ENCODE results near the gene WIPI1. TPM values are rescaled to one million over a fixed set of nuclear protein-coding genes. Genes with fewer than 3 reads are reported as not detected.

Gene WIPI1
- polyA plus RNA-seq, 2 of the 4 experiments (the other 2 are of a cell fraction), result 9.5 to 19.7 TPM

DNA sequence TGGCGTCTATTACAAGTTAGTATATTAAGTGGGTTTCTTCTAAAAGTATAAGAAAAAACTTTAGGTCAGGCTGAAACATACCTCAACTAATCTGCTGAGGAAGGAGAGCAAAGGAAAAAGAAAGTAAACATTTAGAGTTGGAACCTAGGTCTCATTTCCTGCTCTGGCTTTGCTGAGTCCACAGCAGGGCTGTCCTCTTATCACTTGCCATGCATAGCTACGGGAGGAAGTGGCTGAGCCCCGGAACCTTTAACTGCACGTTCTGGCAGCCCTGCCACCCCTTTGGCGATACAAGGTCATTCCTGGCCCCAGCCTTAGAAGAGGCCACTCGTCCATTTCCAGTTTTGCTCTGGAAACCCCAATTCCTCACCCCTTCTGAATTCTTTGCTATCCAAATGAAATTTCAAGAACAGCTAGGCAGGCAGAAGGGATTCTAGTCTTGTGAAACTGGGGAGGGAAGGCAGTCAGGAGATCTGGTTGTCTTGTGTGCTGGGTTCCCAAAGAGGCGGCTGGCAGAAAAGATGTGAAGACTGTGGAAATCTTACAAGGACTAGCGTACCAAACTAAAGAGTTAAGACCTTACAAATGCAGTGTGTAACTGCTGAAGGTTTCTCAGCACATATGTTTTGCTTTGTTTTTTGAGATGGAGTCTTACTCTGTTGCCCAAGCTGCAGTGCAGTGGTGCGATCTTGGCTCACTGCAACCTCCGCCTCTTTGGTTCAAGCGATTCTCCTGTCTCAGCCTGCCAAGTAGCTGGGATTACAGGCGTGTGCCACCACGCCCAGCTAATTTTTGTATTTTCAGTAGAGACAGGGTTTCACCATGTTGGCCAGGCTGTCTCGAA is 19.1 kb downstream of the WIPI1 start:
- CTCF ChIA-PET, result interaction anchor here (0.6 to 9.7 kb wide), 14 partner anchors 8 to 439 kb away, joined by 3 to 115 read pairs (median 11); partner anchors contain the start of genes AMZ2 and WIPI1
- no peak overlapping the region for H3K27ac ChIP-seq
- FAIRE-seq (no peak), DNase-seq (ENCODE audit: low read depth in 1 of 2, low spot score in 1 of 2) (no peak), ATAC-seq (no peak)
- H3K4me3 ChIP-seq, result no peak overlapping the region
- H3K4me1 ChIP-seq, result 0 out of 3 replicates have a peak, but pooled peaks cover 3% of the 10 kb centered on the region
- no peaks in the 10 kb centered on the region for H3K9me3 ChIP-seq
- TF ChIP-seq SMC3 (IDR thresholded peaks at IDR 0.05), result no peak
- TF ChIP-seq HOXA7 (CRISPR knock-in tag; IDR thresholded peaks at IDR 0.05), result no peak
- no peak for TF ChIP-seq JUN (IDR thresholded peaks at IDR 0.05)
- no peak for TF ChIP-seq EHMT2 (IDR thresholded peaks at IDR 0.05; ENCODE audit: low read depth)
- TF ChIP-seq, protein P1, sequence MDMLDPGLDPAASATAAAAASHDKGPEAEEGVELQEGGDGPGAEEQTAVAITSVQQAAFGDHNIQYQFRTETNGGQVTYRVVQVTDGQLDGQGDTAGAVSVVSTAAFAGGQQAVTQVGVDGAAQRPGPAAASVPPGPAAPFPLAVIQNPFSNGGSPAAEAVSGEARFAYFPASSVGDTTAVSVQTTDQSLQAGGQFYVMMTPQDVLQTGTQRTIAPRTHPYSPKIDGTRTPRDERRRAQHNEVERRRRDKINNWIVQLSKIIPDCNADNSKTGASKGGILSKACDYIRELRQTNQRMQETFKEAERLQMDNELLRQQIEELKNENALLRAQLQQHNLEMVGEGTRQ (IDR thresholded peaks at IDR 0.05), result no peak
- no peak for TF ChIP-seq HOXB5 (CRISPR knock-in tag; IDR thresholded peaks at IDR 0.05)
- TF ChIP-seq RFX5 (IDR thresholded peaks at IDR 0.05), result no peak
- TF ChIP-seq CBX2 (IDR thresholded peaks at IDR 0.05; ENCODE audit: borderline replicate concordance, low read depth), result no peak
- no peak for TF ChIP-seq FOSL2 (IDR thresholded peaks at IDR 0.05)
- TF ChIP-seq FOSL2 (CRISPR knock-in tag; IDR thresholded peaks at IDR 0.05), result no peak
- TF ChIP-seq PHF8 (IDR thresholded peaks at IDR 0.05; ENCODE audit: borderline replicate concordance, low read depth), result no peak
- no peak for TF ChIP-seq TFCP2L1 (CRISPR knock-in tag; IDR thresholded peaks at IDR 0.05)
- TF ChIP-seq RARB (CRISPR knock-in tag; IDR thresholded peaks at IDR 0.05), result no peak
- TF ChIP-seq, protein P2, sequence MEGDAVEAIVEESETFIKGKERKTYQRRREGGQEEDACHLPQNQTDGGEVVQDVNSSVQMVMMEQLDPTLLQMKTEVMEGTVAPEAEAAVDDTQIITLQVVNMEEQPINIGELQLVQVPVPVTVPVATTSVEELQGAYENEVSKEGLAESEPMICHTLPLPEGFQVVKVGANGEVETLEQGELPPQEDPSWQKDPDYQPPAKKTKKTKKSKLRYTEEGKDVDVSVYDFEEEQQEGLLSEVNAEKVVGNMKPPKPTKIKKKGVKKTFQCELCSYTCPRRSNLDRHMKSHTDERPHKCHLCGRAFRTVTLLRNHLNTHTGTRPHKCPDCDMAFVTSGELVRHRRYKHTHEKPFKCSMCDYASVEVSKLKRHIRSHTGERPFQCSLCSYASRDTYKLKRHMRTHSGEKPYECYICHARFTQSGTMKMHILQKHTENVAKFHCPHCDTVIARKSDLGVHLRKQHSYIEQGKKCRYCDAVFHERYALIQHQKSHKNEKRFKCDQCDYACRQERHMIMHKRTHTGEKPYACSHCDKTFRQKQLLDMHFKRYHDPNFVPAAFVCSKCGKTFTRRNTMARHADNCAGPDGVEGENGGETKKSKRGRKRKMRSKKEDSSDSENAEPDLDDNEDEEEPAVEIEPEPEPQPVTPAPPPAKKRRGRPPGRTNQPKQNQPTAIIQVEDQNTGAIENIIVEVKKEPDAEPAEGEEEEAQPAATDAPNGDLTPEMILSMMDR (IDR thresholded peaks at IDR 0.05), result no peak
- TF ChIP-seq TP53 (CRISPR knock-in tag; IDR thresholded peaks at IDR 0.05), result no peak
- no peak for TF ChIP-seq CHD4 (IDR thresholded peaks at IDR 0.05; ENCODE audit: borderline replicate concordance)
- no peak for TF ChIP-seq MYC (IDR thresholded peaks at IDR 0.05; ENCODE audit: borderline replicate concordance, low read length)
- TF ChIP-seq MAZ (IDR thresholded peaks at IDR 0.05; ENCODE audit: borderline replicate concordance, low read depth, low read length), result no peak
- no peak for TF ChIP-seq NPAS2 (CRISPR knock-in tag; IDR thresholded peaks at IDR 0.05; ENCODE audit: borderline replicate concordance)
- no peak for TF ChIP-seq BHLHE40 (IDR thresholded peaks at IDR 0.05; ENCODE audit: low read depth, low read length)
- POLR2A ChIA-PET, result no interaction called here
- H3K4me2 ChIP-seq, result no peak overlapping the region
- 76% methylated on average over 14 of the region's 14 CpGs for WGBS (ENCODE audit: missing lambda C conversion rate)

DNA sequence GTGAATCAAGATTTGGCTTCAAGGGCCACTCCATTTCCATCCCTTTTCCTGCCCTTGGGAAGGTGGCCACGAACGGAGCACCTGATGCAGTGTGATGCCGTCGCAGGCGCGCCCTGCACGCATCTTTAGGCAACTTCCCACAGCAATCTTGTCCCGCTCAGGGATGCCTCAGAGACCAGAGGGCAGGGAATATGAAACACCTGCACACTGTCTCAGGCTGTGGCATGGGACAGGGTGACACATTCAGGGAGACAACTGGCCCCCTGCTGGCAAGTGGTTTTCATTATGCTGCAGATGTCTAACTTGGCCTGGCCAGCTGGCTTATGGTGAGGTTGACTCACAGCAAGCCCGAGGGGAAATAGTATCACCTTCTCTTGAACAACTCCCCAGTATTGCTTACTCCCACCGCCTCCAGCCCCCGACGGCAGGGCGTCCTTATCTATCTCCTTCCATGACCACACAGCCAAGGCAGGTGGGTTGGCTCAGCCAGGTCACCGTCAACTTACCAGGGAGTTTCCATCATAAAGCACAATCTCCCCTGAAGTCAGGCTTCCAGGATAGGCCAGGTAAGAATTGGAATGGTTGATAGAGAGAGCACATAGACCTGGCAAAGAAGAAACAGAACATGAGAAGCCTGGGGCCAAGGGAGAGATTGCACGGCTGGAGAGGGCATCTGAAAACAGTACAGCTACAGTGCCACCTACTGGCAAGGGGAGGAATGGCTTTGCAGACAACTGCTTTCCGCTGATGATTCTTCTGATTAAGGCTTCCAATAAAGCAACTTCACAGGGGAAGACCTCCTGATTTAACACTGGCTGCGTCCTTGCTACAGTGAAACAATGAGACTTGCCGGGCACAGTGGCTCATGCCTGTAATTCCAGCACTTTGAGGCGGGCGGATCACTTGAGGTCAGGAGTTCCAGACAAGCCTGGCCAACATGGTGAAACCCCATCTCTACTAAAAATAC is 21.1 kb downstream of the WIPI1 start:
- WGBS (ENCODE audit: missing lambda C conversion rate), result 52% methylated on average over 20 of the region's 20 CpGs
- CTCF ChIA-PET, result interaction anchor here (0.6 to 9.7 kb wide), 59 partner anchors 8 to 417 kb away, joined by 3 to 115 read pairs (median 5); partner anchors contain the start of genes AMZ2 and WIPI1
- ATAC-seq (peak; percentile 82 to 91), DNase-seq (ENCODE audit: low read depth in 1 of 2, low spot score in 1 of 2) (peak; percentile 78 to 82), FAIRE-seq (no peak)
- POLR2A ChIA-PET, result interaction anchor here (1.0 kb wide), 1 partner anchor 22 kb away, joined by 3 read pairs; the partner anchor contains the start of gene WIPI1
- Histone ChIP-seq H3K4me2 (peak overlapping the region; percentile 36; the same call in 1 of the 3 replicates), H3K27ac (no peak overlapping the region), H3K4me3 (no peak overlapping the region), H3K4me1 (0 out of 3 replicates have a peak, but pooled peaks cover 3% of the 10 kb centered on the region), H3K9me3 (no peaks in the 10 kb centered on the region)
- TF ChIP-seq, protein P2 (IDR thresholded peaks at IDR 0.05), result peak; percentile 91
- TF ChIP-seq FOSB (CRISPR knock-in tag; IDR thresholded peaks at IDR 0.05) (no peak), HDAC2 (IDR thresholded peaks at IDR 0.05) (no peak), RNF2 (IDR thresholded peaks at IDR 0.05; ENCODE audit: borderline replicate concordance, low read depth) (no peak), SMC3 (IDR thresholded peaks at IDR 0.05) (peak; percentile 77), PHF8 (IDR thresholded peaks at IDR 0.05; ENCODE audit: borderline replicate concordance, low read depth) (no peak), MYC (IDR thresholded peaks at IDR 0.05; ENCODE audit: borderline replicate concordance, low read length) (no peak), RAD21 (conservative IDR thresholded peaks at IDR 0.05 in 1 of 2, IDR thresholded peaks at IDR 0.05 in 1 of 2) (peak; percentile 85 to 95), RCOR1 (IDR thresholded peaks at IDR 0.05; ENCODE audit: low read depth, low read length) (no peak)
- TF ChIP-seq, protein P3, sequence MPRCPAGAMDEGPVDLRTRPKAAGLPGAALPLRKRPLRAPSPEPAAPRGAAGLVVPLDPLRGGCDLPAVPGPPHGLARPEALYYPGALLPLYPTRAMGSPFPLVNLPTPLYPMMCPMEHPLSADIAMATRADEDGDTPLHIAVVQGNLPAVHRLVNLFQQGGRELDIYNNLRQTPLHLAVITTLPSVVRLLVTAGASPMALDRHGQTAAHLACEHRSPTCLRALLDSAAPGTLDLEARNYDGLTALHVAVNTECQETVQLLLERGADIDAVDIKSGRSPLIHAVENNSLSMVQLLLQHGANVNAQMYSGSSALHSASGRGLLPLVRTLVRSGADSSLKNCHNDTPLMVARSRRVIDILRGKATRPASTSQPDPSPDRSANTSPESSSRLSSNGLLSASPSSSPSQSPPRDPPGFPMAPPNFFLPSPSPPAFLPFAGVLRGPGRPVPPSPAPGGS (IDR thresholded peaks at IDR 0.05), result no peak
